Skin epidermis (tissue), 12 donors: Measurements from ENCODE around the gene LRRC7.
"Not testable (repeated sequence)": the region's sequence is repeated elsewhere in the genome, so short reads cannot be mapped to it uniquely, and the experiment has no call there.

Experiments
- H3K27ac ChIP-seq, 21 experiments: fragments of 200-600 bp; sonication (generic) in 11 of 21; one replicate each; pipeline ENCODE4 v1.5.0; 2020; ENCODE audit warnings: mild to moderate bottlenecking in 3 of 21, inconsistent platforms in 2 of 21, moderate library complexity in 2 of 21
- H3K4me3 ChIP-seq, 7 experiments: fragments of 200-600 bp; sonication (generic) in 2 of 7; one replicate each; pipeline ENCODE4 v1.5.0; 2020; ENCODE audit warnings: inconsistent platforms in 2 of 7, mild to moderate bottlenecking in 2 of 7, moderate library complexity in 1 of 7

LRRC7 gene

GRCh38 chr1:69846267-69846666 lies 278.5 kb downstream of the LRRC7 start:
- Histone ChIP-seq H3K4me3 (no peak overlapping the region), H3K27ac (no peak overlapping the region)

GRCh38 chr1:69847670-69848069 lies 279.9 kb downstream of the LRRC7 start:
- no peak overlapping the region for H3K27ac ChIP-seq
- no peak overlapping the region for H3K4me3 ChIP-seq

GRCh38 chr1:69852151-69852550 lies 284.4 kb downstream of the LRRC7 start:
- no peak overlapping the region for H3K4me3 ChIP-seq
- no peak overlapping the region for H3K27ac ChIP-seq

GRCh38 chr1:69852706-69853105 lies 285.0 kb downstream of the LRRC7 start:
- H3K4me3 ChIP-seq, result no peak overlapping the region
- no peak overlapping the region for H3K27ac ChIP-seq

GRCh38 chr1:69858534-69858933 lies 290.8 kb downstream of the LRRC7 start:
- Histone ChIP-seq H3K4me3 (no peak overlapping the region), H3K27ac (no peak overlapping the region)

- Histone ChIP-seq H3K27ac (no peak overlapping the region), H3K4me3 (no peak overlapping the region)
Observed at GRCh38 chr1:69861641-69862040, 293.9 kb downstream of the LRRC7 start.

- Histone ChIP-seq H3K27ac (no peak overlapping the region), H3K4me3 (no peak overlapping the region)
Observed at GRCh38 chr1:69862906-69863305, 295.2 kb downstream of the LRRC7 start.

GRCh38 chr1:69863704-69864103 lies 296.0 kb downstream of the LRRC7 start:
- H3K4me3 ChIP-seq, result no peak overlapping the region
- H3K27ac ChIP-seq, result no peak overlapping the region

- Histone ChIP-seq H3K4me3 (no peak overlapping the region), H3K27ac (no peak overlapping the region)
Observed at GRCh38 chr1:69871412-69871811, 303.7 kb downstream of the LRRC7 start.

- Histone ChIP-seq H3K4me3 (no peak overlapping the region), H3K27ac (no peak overlapping the region)
Observed at GRCh38 chr1:69878338-69878737, 310.6 kb downstream of the LRRC7 start.

- H3K27ac ChIP-seq, H3K4me3 ChIP-seq: not testable (repeated sequence)
Observed at GRCh38 chr1:69888016-69888415, 320.3 kb downstream of the LRRC7 start.

GRCh38 chr1:69888657-69889056 lies 320.9 kb downstream of the LRRC7 start:
- no peak overlapping the region for H3K27ac ChIP-seq

GRCh38 chr1:69898403-69898947 lies 330.8 kb downstream of the LRRC7 start:
- no peak overlapping the region for H3K27ac ChIP-seq
- no peak overlapping the region for H3K4me3 ChIP-seq

More at GRCh38 chr1:69888657-69889056, 320.9 kb downstream of the LRRC7 start:
- H3K4me3 ChIP-seq, result no peak overlapping the region

GRCh38 chr1:69911301-69911801 lies 343.6 kb downstream of the LRRC7 start:
- Histone ChIP-seq H3K27ac (no peak overlapping the region), H3K4me3 (no peak overlapping the region)

- Histone ChIP-seq H3K27ac (peak overlapping the region in 4 of 21 experiments; percentile 29 to 67 (median 39)), H3K4me3 (no peak overlapping the region)
Observed at GRCh38 chr1:69913977-69914376, 346.3 kb downstream of the LRRC7 start.

- Histone ChIP-seq H3K27ac (peak overlapping the region in 6 of 21 experiments; percentile 13 to 67 (median 38)), H3K4me3 (no peak overlapping the region)
Observed at GRCh38 chr1:69914976-69915765, 347.4 kb downstream of the LRRC7 start.

- H3K27ac ChIP-seq, result no peak overlapping the region
- H3K4me3 ChIP-seq, result no peak overlapping the region
Observed at GRCh38 chr1:69919129-69919921, 351.6 kb downstream of the LRRC7 start.

- no peak overlapping the region for H3K4me3 ChIP-seq
- no peak overlapping the region for H3K27ac ChIP-seq
Observed at GRCh38 chr1:69919922-69920273, 352.2 kb downstream of the LRRC7 start.

GRCh38 chr1:69920426-69920825 lies 352.7 kb downstream of the LRRC7 start:
- H3K27ac ChIP-seq, result no peak overlapping the region
- H3K4me3 ChIP-seq, result no peak overlapping the region

GRCh38 chr1:69921486-69921885 lies 353.8 kb downstream of the LRRC7 start:
- no peak overlapping the region for H3K4me3 ChIP-seq

GRCh38 chr1:69928234-69928633 lies 360.5 kb downstream of the LRRC7 start:
- H3K4me3 ChIP-seq, result not testable (repeated sequence)

More at GRCh38 chr1:69921486-69921885, 353.8 kb downstream of the LRRC7 start:
- no peak overlapping the region for H3K27ac ChIP-seq

More at GRCh38 chr1:69928234-69928633, 360.5 kb downstream of the LRRC7 start:
- not testable (repeated sequence) for H3K27ac ChIP-seq
